NOMO-1 (cell line): ENCODE results near the gene CCDC12.

Experiments used
- DNase-seq, 2 experiments: peaks; one replicate each; lab custom pipeline; 2025; ENCODE audit not compliant: unreplicated experiment in 2 of 2; lab: John Stamatoyannopoulos, UW

The CCDC12 gene

DNA sequence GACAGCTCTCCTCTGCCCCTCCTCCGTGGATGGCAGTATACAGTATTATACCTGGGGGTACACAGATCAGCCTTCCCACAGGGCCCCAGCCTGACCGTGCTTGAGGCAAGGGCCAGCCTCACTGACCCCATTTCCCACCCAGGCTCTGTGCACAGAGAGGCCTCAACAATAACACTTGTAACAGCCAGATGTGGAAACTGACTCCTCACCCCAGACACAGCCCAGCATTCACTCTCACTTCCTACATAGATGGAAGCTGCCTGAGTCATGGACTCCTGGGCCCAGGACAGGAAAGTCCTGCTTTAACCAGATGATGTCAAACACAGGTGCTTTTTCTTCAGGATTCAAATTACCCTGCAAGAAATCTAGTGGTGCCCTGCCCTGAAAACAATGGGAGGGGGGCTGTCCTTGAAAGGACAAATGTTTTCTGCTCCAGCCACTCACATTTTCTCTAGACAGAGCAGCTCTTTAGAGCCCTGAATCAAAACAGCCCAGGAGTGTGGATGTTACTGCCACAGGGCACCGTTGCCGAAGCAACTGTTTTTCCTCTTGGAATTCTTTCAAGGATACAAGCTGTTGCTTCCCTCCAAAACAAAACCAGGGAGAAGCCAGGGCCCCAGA lies 16.4 kb downstream of the CCDC12 start:
- DNase-seq = peak; percentile 41 to 50

GRCh38 chr3:46959161-46959511 lies 17.4 kb downstream of the CCDC12 start:
- peak in 1 of 2 experiments; percentile 13 for DNase-seq

DNA sequence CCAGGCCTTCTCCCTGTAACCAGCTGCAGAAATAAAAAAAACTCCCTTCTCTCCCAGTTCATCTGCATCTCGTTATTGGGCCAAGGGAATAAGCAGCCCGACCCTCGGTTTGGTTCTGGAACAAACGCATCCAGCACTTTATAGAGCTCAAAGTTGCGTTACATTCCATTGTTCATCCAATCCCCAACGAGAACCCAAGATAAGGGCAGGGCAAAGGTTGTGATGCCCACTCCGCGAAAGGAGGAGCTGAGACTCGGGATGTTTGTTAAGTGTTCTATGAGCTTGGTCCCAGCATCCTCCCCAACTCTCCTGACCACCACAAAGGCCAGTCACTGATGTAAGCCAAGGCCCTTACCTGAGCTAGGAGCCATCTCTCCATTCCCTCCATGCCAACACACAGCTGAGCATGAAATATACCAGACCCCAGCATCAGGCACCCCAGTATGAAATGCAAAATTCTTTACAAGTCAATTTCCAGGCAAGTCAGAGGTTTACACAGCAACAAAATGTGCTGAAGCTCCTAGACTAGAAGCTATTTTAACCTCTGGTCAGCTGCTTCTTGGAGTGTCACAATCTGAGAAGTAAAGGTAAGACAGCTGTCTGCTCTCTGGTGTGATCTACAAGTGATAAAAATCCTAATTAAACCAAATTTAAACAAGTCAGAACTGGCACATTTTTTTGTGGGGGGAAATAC lies 17.9 kb downstream of the CCDC12 start:
- no peak for DNase-seq

GRCh38 chr3:46957092-46957820 lies 19.3 kb downstream of the CCDC12 start:
- DNase-seq = peak in 1 of 2 experiments; percentile 11

- DNase-seq = no peak
Observed at GRCh38 chr3:46955801-46956259, 20.7 kb downstream of the CCDC12 start.

DNA sequence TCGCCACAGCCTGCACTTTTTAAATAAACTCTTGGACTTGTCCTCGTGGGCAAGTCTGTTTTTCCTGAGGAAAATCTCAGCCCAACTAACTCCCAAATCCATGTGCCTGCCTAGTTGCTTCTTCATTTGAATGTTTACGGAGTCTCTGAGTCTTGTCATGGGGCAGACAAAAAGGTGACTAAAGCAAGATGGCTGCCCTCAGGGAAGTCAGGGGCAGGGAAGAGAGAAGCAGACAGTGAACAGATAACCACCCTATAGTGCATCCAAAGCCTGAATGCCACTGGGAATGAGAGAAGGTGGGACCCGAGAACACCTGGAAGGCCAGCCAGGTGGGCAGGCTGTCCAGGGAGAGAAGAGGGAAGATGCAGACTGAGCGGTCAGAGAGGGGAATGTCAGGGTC lies 21.4 kb downstream of the CCDC12 start:
- DNase-seq = no peak

DNA sequence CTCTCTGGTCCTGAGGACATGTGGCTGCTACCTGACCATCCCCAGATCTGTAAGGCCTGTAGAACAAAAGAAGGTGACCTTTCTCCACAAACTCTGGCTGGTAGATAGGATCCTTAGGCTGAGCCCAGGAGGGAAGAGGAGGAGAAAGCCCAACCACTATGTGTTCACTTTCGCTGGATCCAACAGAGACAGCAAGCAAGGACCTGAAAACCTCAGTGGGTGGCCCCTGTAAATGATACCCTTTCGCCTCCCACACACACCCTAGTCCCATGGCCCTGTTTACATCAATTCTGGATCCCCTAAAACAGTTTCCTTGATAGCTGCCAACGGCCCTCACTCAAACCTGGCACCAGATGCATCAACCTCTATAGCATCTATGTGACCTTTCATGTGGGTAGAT lies 22.4 kb downstream of the CCDC12 start:
- no peak for DNase-seq

DNA sequence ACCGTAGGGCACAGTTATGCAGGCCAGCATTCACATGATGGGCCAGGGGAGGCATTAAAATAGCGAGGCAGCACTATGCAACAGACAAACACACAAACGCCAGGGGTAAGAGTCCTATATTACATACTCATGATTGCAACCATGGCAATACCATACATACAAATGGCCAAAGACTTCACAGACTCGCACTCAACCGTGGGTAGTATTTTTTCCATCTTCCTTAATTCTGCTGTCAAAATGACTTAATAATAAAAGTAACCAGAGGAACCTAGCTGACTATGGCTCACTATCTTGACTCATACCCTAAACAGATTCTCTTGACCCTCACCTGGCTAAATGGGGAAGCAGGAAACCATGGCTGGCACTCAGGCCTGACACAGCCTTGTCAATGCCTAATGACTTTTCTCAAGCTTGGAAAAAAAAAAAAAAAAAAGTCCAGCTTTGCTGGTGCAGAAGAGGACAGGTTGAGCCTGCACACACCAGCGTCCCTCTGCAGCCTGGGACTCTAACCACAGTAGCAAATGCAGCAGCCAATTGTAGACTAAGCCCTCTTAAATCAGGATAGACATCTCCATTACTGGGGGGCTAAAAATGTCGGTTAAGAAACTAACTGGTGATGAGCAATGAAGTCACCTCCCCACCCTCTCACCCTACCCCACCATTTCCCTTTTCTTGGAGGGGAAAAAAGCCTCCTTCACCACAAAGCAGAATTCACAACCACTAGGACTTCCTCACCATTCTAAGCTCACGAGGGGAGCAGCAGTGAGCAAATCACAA lies 23.1 kb downstream of the CCDC12 start:
- peak; percentile 79 to 92 for DNase-seq

DNA sequence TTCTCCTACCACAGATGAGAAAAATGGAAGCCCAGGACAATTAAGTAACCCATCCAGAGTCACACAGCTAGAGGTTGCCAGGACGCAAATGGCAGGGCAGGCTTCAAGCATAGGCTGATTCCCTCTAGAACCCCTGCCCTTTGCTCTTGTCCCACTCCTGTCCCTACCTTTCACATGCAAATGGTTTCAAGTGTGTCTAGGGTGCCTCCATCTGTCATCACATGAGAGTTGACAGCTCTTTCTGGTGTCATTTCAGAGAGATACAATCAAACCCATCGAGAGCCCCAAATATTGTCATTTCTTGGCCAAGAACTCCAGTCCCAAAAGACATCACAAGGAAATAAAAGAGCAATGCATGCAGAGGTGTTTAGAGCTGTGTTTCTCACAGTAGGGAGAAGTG lies 23.7 kb downstream of the CCDC12 start:
- DNase-seq = no peak

DNA sequence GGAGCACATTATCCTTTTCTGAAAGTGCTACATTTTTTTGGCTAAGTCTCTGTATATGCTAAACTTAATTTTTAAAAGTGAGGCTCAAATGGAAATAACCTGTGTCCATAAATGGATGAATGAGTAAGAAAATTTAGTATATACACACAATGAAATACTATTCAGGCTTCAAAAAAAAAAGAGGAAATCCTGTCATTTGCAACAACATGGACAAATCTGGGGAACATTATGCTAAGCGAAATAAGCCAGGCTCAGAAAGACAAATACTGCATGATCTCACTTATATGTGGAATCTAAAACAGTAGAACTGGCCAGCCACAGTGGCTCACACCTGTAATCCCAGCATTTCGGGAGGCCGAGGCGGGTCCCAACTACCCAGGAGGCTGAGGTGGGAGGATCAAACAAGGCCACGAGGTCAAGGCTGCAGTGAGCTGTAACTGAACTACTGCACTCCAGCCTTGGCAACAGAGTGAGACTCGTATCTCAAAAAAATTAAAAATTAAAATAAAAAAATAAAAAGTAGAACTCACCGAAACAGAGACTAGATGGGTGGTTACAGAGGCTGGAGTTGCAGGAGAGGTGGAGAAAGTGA lies 25.8 kb downstream of the CCDC12 start:
- no peak for DNase-seq

DNA sequence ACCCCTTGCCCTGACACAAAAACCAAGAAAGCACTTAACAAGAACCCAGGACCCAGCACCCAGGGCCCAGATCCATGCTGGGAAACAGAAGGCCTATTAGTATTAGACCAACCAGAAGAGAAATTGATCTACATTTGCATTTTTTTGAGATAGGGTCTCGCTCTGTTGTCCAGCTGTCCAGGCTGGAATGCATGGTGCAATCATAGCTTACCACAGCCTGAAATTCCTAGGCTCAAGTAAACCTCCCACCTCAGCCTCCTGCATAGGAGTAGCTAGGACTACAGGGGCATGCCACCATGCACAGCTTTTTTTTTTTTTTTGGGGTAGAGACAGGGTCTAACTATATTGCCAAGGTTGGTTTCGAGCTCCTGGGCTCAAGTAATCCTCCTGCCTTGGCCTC lies 26.4 kb downstream of the CCDC12 start:
- no peak for DNase-seq

- DNase-seq = peak; percentile 15 to 48
Observed at GRCh38 chr3:46948830-46949671, 27.5 kb downstream of the CCDC12 start.

DNA sequence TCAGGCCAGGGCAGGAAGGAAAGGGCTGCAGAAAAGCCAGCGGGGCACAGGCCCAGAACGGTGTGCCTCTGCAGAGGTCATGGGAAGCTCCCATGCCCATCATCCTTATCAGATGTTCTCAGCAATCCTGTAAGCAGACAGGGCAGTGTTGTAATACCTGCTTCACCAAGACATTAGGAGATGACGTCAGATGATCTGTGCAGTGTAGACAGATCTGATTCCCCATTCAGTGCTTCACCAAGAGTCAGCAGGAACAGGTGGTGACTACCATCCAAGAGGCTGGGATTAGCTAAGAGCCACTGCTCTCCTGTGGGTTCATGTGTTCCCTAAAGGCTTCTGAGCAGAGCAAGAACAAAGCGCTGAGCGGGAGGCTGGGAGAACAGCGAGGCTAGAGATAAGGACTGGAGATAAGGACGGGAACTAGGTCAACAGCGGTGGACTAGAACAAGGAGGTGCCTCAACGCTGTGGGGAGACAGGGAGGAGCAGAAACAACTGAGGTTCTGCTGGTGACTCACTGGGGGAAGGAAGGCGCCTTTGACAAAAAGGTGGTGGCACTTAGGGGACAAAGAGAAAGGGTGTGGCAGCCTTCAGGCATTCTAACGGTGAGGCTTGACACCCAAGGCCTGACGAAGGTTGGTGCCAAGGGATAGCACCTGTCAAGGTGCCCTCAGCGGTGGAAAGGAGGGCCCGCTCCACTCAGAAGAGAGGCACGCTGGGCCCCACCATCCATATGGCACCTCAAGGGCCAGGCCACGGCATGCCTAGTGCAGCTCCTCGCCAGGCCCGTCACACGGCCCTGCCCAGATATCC lies 28.4 kb downstream of the CCDC12 start:
- DNase-seq = peak; percentile 26 to 61

GRCh38 chr3:46947546-46947901 lies 29.0 kb downstream of the CCDC12 start:
- DNase-seq = no peak

- no peak for DNase-seq
Observed at GRCh38 chr3:46946856-46947545, 29.5 kb downstream of the CCDC12 start.

- DNase-seq = no peak
Observed at GRCh38 chr3:46946416-46946815, 30.1 kb downstream of the CCDC12 start.

- DNase-seq = no peak
Observed at GRCh38 chr3:46944191-46944590, 32.4 kb downstream of the CCDC12 start.
